K562 (cell line): ENCODE measurements around the gene ZFYVE19. TPM values are rescaled to one million over a fixed set of nuclear protein-coding genes. Genes with fewer than 3 reads are reported as not detected.

Experiments
- ATAC-seq: fragments of 200-7000 bp; cut with Tn5 transposase; 3 replicates; pipeline ENCODE4 v1.9.1; 2020; ENCODE audit warnings: moderate library complexity
- BruUV-seq: library from RNA; stranded (reverse); fragments of 400-500 nt; replicated peaks from 2 replicates; lab custom pipeline; 2021; lab: Mats Ljungman, UMichigan
- CTCF ChIA-PET: fragments of 300-600 bp; formaldehyde crosslinking; extraction: SDS; loops from one replicate; lab custom pipeline; 2021; ENCODE audit warnings: low intra/inter-chr PET ratio; lab: Yijun Ruan, JAX
- POLR2A ChIA-PET: fragments of 300-600, 350-650 bp; sonication (Branson Sonifier 250); formaldehyde crosslinking; extraction: SDS; loops from one replicate; lab custom pipeline; 2021; ENCODE audit warnings: antibody characterized with exemption, inconsistent platforms; lab: Yijun Ruan, JAX
- DNase-seq, 4 experiments: peaks; one replicate each; pipeline versions ENCODE4 v3.0.0 to v3.0.0-alpha.2; 2011 to 2018; ENCODE audit warnings: low spot score in 3 of 4, mixed read lengths in 3 of 4; ENCODE audit errors: extremely low read depth in 1 of 4
- FAIRE-seq: peaks from 2 replicates; lab custom pipeline; 2011; peaks lifted over from hg19 to GRCh38; lab: Jason Lieb, UNC
- H2AFZ ChIP-seq: 2 replicates; pipeline ENCODE4 v1.6.0; 2011; ENCODE audit warnings: low read depth, low read length, control low read depth, inconsistent platforms
- H3K27ac ChIP-seq: fragments of 200-600 bp; 3 replicates; pipeline ENCODE4 v1.8.0; 2011; ENCODE audit warnings: low read depth, mild to moderate bottlenecking, control low read depth, inconsistent platforms, low read length, moderate library complexity, mixed read lengths; ENCODE audit errors: extremely low read depth
- H3K27me3 ChIP-seq, 2 experiments: fragments of 300-600 bp in 1 of 2; 2 replicates in 1 of 2; 3 replicates in 1 of 2; pipeline versions ENCODE4 v1.6.0 to v1.8.0; 2011; ENCODE audit warnings: inconsistent platforms in 2 of 2, low read length in 2 of 2, mild to moderate bottlenecking in 1 of 2, mixed read lengths in 1 of 2, moderate library complexity in 1 of 2; ENCODE audit not compliant: control insufficient read depth in 2 of 2, insufficient read depth in 2 of 2
- H3K36me3 ChIP-seq: fragments of 300-600 bp; 3 replicates; pipeline ENCODE4 v1.8.0; 2011; ENCODE audit warnings: mild to moderate bottlenecking, low read length, inconsistent platforms; ENCODE audit not compliant: control insufficient read depth, insufficient read depth
- H3K4me1 ChIP-seq, 2 experiments: fragments of 200-600 bp in 1 of 2; replicated peaks in 1 of 2; 2 replicates in 1 of 2; 3 replicates in 1 of 2; pipeline versions ENCODE4 v1.5.1 to v1.8.0; 2011; ENCODE audit warnings: inconsistent platforms in 2 of 2, low read length in 2 of 2, mild to moderate bottlenecking in 1 of 2, mixed read lengths in 1 of 2, moderate library complexity in 1 of 2; ENCODE audit not compliant: control insufficient read depth in 2 of 2, insufficient read depth in 2 of 2
- H3K4me2 ChIP-seq: 2 replicates; pipeline ENCODE4 v1.6.1; 2011; ENCODE audit warnings: low read length, control low read depth, inconsistent platforms, mixed read lengths; ENCODE audit not compliant: insufficient read depth
- H3K4me3 ChIP-seq: fragments of 200-600 bp; sonication (generic), shearing (Covaris generic); 2 replicates; pipeline ENCODE4 v1.5.1; 2016; ENCODE audit warnings: control low read depth, inconsistent platforms
- H3K79me2 ChIP-seq: fragments of 200-600 bp; 3 replicates; pipeline ENCODE4 v1.8.0; 2011; ENCODE audit warnings: low read length, inconsistent platforms; ENCODE audit not compliant: control insufficient read depth, insufficient read depth
- H3K9ac ChIP-seq, 2 experiments: 2 replicates each; pipeline versions ENCODE4 v1.6.0 to v1.6.1; 2011; ENCODE audit warnings: low read depth in 2 of 2, low read length in 2 of 2, control low read depth in 1 of 2, inconsistent platforms in 1 of 2, mild to moderate bottlenecking in 1 of 2, mixed read lengths in 1 of 2; ENCODE audit not compliant: insufficient read depth in 1 of 2
- H3K9me1 ChIP-seq: one replicate; pipeline ENCODE4 v1.6.0; 2011; ENCODE audit warnings: inconsistent platforms, mild to moderate bottlenecking, low read length, moderate library complexity; ENCODE audit not compliant: control insufficient read depth, insufficient read depth
- H3K9me3 ChIP-seq: replicated peaks from 2 replicates; pipeline ENCODE4 v1.5.1; 2011; ENCODE audit warnings: low read depth, low read length, inconsistent platforms; ENCODE audit not compliant: control insufficient read depth, insufficient read depth
- H4K20me1 ChIP-seq: replicated peaks from 2 replicates; pipeline ENCODE4 v1.6.1; 2011; ENCODE audit warnings: low read length, inconsistent platforms, mixed read lengths; ENCODE audit not compliant: control insufficient read depth, insufficient read depth
- ASH1L ChIP-seq: fragments of 450-650 bp; IDR thresholded peaks from 2 replicates; pipeline ENCODE4 v1.6.1; 2018; ENCODE audit warnings: borderline replicate concordance, mild to moderate bottlenecking, low read depth; ENCODE audit not compliant: partially characterized antibody
- NR2C2 ChIP-seq, 2 experiments: fragments of 200-800 bp in 1 of 2; sonication (Bioruptor generic) in 1 of 2; sonication (generic) in 1 of 2; formaldehyde crosslinking in 1 of 2; IDR thresholded peaks; 2 replicates each; pipeline versions ENCODE4 v1.6.1 to v1.8.0; 2016 to 2022; ENCODE audit warnings: mild to moderate bottlenecking in 1 of 2, missing compliant biosample characterization in 1 of 2, missing genetic modification characterization in 1 of 2, missing genetic modification reagents in 1 of 2
- PCBP1 ChIP-seq: fragments of 200-400 bp; formaldehyde crosslinking; IDR thresholded peaks from 2 replicates; pipeline ENCODE4 v1.6.1; 2018; ENCODE audit warnings: mild to moderate bottlenecking, low read depth, low read length; ENCODE audit not compliant: poor library complexity, severe bottlenecking
- ZNF165 ChIP-seq: fragments of 250-450 bp; sonication (Bioruptor Pico); IDR thresholded peaks from 2 replicates; pipeline ENCODE4 v1.4.0; 2020; ENCODE audit warnings: borderline replicate concordance
- WGBS: fragments of 100-300 bp; shearing (Covaris generic); methylation state at CpG from one replicate; pipeline ENCODE4 v1.1.6; 2016; ENCODE audit warnings: low coverage, mixed read lengths; ENCODE audit not compliant: insufficient coverage; ENCODE audit errors: missing lambda C conversion rate; 5-methylcytosine and 5-hydroxymethylcytosine counted together
- in situ Hi-C: fragments of 300-500 bp; cut with MboI; formaldehyde crosslinking; loops from 4 replicates; pipeline ENCODE4 v1.15.0; 2018; ENCODE audit warnings: inconsistent platforms, mixed read lengths
- intact Hi-C: fragments of 100-400 bp; cut with micrococcal nuclease; formaldehyde crosslinking; loops from 2 replicates; pipeline ENCODE4 v1.14.2; 2022
- polyA plus RNA-seq, 8 experiments: library from polyadenylated mRNA; depleted of rRNA in 4 of 8; stranded (reverse) in 5 of 8; unstranded in 3 of 8; fragments of >200 nt; fragmentation: Nextera tagmentation in 2 of 8; fragmentation: Illumina TruSeq in 1 of 8; extraction: Ambion mirVana in 2 of 8; extraction: Trizol in 1 of 8; gene quantifications; 2 replicates each; pipeline versions ENCODE4 v1.2.1 to v1.2.3, GENCODE V29; 2011 to 2014; ENCODE audit warnings: inconsistent platforms in 1 of 8, missing spikeins in 1 of 8
- total RNA-seq, 7 experiments: library from RNA; depleted of rRNA in 6 of 7; stranded (reverse); fragments of >200 nt in 6 of 7; fragmentation: Illumina TruSeq in 2 of 7; extraction: Trizol in 2 of 7; gene quantifications; 2 replicates each; pipeline versions ENCODE4 v1.2.1 to v1.2.3, GENCODE V29; 2011 to 2021; ENCODE audit warnings: low replicate concordance in 1 of 7
- TF ChIP-seq, protein P1 (sequence below): fragments of 250-450 bp; sonication (Bioruptor Pico); IDR thresholded peaks from 2 replicates; pipeline ENCODE4 v1.8.0; 2021; ENCODE audit warnings: moderate library complexity, mild to moderate bottlenecking, inconsistent platforms
- TF ChIP-seq, protein P2 (sequence below): fragments of 450-650 bp; IDR thresholded peaks from 2 replicates; pipeline ENCODE4 v1.7.0; 2016; ENCODE audit warnings: borderline replicate concordance
- TF ChIP-seq, protein P3 (sequence below): IDR thresholded peaks from 2 replicates; pipeline ENCODE4 v1.6.1; 2012; ENCODE audit warnings: low read depth, low read length, improper control_type of control experiment, borderline replicate concordance
- TF ChIP-seq, protein P4 (sequence below): fragments of 450-650 bp; formaldehyde crosslinking; IDR thresholded peaks from 2 replicates; pipeline ENCODE4 v1.4.0; 2022; ENCODE audit warnings: missing genetic modification characterization

Gene ZFYVE19
- total and polyA plus RNA-seq, 9 of the 15 experiments (the other 6 are each of a cell fraction or from before 2014, with no cell fraction given) = 1.5 to 36.8 (median 19.9) TPM

DNA sequence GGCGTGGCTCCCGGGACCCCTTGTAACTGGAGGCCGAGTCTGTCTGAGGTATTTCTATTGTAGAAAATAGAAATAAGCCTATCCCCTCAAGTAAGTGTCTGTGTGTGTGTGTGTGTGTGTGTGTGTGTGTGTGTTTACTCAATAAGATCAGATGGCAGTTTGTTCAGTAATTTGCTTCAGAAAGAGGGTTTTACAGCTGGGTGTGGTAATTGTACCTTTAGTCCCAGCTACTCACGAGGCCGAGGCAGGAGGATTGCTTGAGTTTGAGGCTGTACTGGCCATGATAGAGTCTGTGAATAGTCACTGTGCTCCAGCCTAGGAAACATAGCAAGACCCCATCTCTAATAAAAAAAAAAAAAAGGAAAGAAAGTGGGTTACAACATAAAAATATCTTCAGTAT lies 45.6 kb downstream of the ZFYVE19 start:
- intact Hi-C loops = loop anchor here (10.0 kb wide), 1 partner anchor 178 kb away; no protein-coding TSS in a partner anchor
- TF ChIP-seq, protein P1, sequence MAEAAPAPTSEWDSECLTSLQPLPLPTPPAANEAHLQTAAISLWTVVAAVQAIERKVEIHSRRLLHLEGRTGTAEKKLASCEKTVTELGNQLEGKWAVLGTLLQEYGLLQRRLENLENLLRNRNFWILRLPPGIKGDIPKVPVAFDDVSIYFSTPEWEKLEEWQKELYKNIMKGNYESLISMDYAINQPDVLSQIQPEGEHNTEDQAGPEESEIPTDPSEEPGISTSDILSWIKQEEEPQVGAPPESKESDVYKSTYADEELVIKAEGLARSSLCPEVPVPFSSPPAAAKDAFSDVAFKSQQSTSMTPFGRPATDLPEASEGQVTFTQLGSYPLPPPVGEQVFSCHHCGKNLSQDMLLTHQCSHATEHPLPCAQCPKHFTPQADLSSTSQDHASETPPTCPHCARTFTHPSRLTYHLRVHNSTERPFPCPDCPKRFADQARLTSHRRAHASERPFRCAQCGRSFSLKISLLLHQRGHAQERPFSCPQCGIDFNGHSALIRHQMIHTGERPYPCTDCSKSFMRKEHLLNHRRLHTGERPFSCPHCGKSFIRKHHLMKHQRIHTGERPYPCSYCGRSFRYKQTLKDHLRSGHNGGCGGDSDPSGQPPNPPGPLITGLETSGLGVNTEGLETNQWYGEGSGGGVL (CRISPR knock-in tag) = no peak
- TF ChIP-seq, protein P2, sequence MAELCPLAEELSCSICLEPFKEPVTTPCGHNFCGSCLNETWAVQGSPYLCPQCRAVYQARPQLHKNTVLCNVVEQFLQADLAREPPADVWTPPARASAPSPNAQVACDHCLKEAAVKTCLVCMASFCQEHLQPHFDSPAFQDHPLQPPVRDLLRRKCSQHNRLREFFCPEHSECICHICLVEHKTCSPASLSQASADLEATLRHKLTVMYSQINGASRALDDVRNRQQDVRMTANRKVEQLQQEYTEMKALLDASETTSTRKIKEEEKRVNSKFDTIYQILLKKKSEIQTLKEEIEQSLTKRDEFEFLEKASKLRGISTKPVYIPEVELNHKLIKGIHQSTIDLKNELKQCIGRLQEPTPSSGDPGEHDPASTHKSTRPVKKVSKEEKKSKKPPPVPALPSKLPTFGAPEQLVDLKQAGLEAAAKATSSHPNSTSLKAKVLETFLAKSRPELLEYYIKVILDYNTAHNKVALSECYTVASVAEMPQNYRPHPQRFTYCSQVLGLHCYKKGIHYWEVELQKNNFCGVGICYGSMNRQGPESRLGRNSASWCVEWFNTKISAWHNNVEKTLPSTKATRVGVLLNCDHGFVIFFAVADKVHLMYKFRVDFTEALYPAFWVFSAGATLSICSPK = no peak
- TF ChIP-seq ASH1L (no peak), NR2C2 (CRISPR knock-in tag; IDR thresholded peaks at IDR 0.05) (no peak), NR2C2 (tag; IDR thresholded peaks at IDR 0.05) (no peak), PCBP1 (no peak), ZNF165 (CRISPR knock-in tag) (no peak)
- TF ChIP-seq, protein P3, sequence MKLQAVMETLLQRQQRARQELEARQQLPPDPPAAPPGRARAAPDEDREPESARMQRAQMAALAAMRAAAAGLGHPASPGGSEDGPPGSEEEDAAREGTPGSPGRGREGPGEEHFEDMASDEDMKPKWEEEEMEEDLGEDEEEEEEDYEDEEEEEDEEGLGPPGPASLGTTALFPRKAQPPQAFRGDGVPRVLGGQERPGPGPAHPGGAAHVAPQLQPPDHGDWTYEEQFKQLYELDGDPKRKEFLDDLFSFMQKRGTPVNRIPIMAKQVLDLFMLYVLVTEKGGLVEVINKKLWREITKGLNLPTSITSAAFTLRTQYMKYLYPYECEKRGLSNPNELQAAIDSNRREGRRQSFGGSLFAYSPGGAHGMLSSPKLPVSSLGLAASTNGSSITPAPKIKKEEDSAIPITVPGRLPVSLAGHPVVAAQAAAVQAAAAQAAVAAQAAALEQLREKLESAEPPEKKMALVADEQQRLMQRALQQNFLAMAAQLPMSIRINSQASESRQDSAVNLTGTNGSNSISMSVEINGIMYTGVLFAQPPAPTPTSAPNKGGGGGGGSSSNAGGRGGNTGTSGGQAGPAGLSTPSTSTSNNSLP = no peak
- TF ChIP-seq, protein P4, sequence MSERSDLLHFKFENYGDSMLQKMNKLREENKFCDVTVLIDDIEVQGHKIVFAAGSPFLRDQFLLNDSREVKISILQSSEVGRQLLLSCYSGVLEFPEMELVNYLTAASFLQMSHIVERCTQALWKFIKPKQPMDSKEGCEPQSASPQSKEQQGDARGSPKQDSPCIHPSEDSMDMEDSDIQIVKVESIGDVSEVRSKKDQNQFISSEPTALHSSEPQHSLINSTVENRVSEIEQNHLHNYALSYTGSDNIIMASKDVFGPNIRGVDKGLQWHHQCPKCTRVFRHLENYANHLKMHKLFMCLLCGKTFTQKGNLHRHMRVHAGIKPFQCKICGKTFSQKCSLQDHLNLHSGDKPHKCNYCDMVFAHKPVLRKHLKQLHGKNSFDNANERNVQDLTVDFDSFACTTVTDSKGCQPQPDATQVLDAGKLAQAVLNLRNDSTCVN (CRISPR knock-in tag) = no peak
- Histone ChIP-seq H3K79me2 (no peaks in the 10 kb centered on the region), H4K20me1 (no peaks in the 10 kb centered on the region), H3K9me3 (no peaks in the 10 kb centered on the region), H3K36me3 (no peaks in the 10 kb centered on the region), H2AFZ (no peak overlapping the region), H3K4me1 (peaks cover 12 to 21% of the 10 kb centered on the region in 2 experiments), H3K4me2 (no peak overlapping the region), H3K4me3 (no peak overlapping the region), H3K9ac (no peak overlapping the region), H3K27me3 (no peaks in the 10 kb centered on the region; a peak in 1 of 5 replicates), H3K9me1 (no peaks in the 10 kb centered on the region), H3K27ac (no peak overlapping the region)
- WGBS = 77% methylated on average over 5 of the region's 5 CpGs
- in situ Hi-C loops = no loop called here
- no TSS peak for BruUV-seq
- POLR2A ChIA-PET = no interaction called here
- FAIRE-seq (no peak), DNase-seq (no peak), ATAC-seq (no peak)
- CTCF ChIA-PET = no interaction called here
